ENCODE data around the gene SUPT20HL2. TPM values are rescaled to one million over a fixed set of nuclear protein-coding genes. Genes with fewer than 3 reads are reported as not detected.

Gene SUPT20HL2
- total RNA-seq, 1 donor from 2014 or later = not detected

DNA sequence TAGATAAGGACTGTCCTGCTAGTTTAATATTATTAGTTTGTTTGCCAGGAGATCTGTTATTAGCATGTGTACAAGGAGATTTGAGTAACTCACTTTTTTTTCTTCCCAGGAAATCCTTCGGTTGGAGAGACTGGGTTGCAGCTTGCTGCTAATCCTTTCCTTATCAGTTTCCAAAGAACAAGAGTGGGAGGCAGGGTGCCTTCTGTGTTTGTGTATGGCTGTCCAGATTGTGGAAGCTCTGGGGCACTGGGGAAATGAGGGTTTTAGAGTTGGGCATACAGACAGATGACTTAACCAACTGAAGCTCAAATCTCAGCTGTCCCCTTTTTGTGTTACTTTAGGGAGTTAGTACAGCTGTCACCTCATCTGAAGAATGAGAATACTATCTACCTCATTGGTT is 34.0 kb upstream of the SUPT20HL2 start:
- no peak overlapping the region for H3K27ac ChIP-seq
- no peak for TF ChIP-seq CTCF (IDR thresholded peaks at IDR 0.05)
- no peaks in the 10 kb centered on the region for H3K4me1 ChIP-seq
- H3K9me3 ChIP-seq = no peaks in the 10 kb centered on the region
- ATAC-seq (no peak), DNase-seq (no peak)
- intact Hi-C loops (cut with DNase I) = no loop called here
- no peak overlapping the region for H3K4me3 ChIP-seq
- no peaks in the 10 kb centered on the region for H3K36me3 ChIP-seq
- H3K27me3 ChIP-seq (ENCODE audit: low read depth) = no peaks in the 10 kb centered on the region

GRCh38 chrX:24343719-24344118 is 29.9 kb upstream of the SUPT20HL2 start:
- Histone ChIP-seq H3K27me3 (ENCODE audit: low read depth) (no peaks in the 10 kb centered on the region), H3K4me1 (no peaks in the 10 kb centered on the region), H3K36me3 (no peaks in the 10 kb centered on the region), H3K9me3 (no peaks in the 10 kb centered on the region), H3K4me3 (no peak overlapping the region), H3K27ac (no peak overlapping the region)
- intact Hi-C loops (cut with DNase I) = no loop called here
- ATAC-seq (no peak), DNase-seq (no peak)
- TF ChIP-seq CTCF (IDR thresholded peaks at IDR 0.05) = no peak

DNA sequence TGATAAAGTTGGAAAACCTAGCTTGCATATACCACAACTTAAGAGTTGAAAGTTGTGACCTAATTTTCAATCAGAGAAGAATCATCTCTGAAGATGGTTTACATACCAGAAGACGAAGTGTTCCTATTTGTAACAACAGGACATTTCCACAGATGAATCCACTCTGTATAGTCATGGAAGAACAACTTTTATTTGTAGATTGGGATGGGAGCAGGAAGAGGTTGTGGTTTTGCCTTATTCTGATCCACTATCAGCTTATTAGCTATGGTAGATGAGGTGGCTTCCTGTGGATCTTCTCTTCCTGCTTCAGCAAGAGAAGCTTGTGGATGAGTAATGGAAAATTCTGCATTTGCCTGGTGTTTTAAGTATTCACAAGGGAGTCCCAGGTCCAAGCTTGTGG is 27.9 kb upstream of the SUPT20HL2 start:
- intact Hi-C loops (cut with DNase I) = no loop called here
- no peak for TF ChIP-seq CTCF (IDR thresholded peaks at IDR 0.05)
- H3K9me3 ChIP-seq = no peaks in the 10 kb centered on the region
- DNase-seq (no peak), ATAC-seq (no peak)
- H3K36me3 ChIP-seq = no peaks in the 10 kb centered on the region
- H3K4me3 ChIP-seq = no peak overlapping the region
- no peaks in the 10 kb centered on the region for H3K27me3 ChIP-seq (ENCODE audit: low read depth)
- H3K27ac ChIP-seq = no peak overlapping the region
- no peaks in the 10 kb centered on the region for H3K4me1 ChIP-seq

- DNase-seq = no peak
Measured at GRCh38 chrX:24340501-24340900, 26.6 kb upstream of the SUPT20HL2 start.

DNA sequence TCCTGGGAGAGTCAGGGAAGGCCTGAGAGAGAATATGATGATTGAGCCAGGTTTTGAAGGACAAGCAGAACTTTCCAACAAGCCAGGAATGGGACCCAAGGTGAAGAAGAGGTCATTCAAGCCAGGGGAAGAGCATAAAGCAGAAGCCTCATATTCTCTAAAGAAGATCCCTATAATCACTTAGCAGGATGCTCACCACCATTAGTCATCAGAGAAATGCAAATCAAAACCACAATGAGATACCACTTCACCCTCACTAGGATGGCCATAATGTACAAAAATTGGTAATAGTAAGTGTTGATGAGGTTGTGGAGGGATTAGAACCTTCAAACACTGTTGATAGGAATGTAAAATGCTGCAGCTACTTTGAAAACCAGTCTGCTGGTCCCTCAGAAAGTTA is 26.0 kb upstream of the SUPT20HL2 start:
- no peaks in the 10 kb centered on the region for H3K36me3 ChIP-seq
- H3K27me3 ChIP-seq (ENCODE audit: low read depth) = no peaks in the 10 kb centered on the region
- no peak for ATAC-seq
- intact Hi-C loops (cut with DNase I) = no loop called here
- no peaks in the 10 kb centered on the region for H3K4me1 ChIP-seq
- H3K27ac ChIP-seq = no peak overlapping the region
- no peak overlapping the region for H3K4me3 ChIP-seq
- H3K9me3 ChIP-seq = no peaks in the 10 kb centered on the region
- no peak for TF ChIP-seq CTCF (IDR thresholded peaks at IDR 0.05)
- no peak for DNase-seq

More at GRCh38 chrX:24340501-24340900, 26.6 kb upstream of the SUPT20HL2 start:
- no peaks in the 10 kb centered on the region for H3K27me3 ChIP-seq (ENCODE audit: low read depth)
- no peak overlapping the region for H3K27ac ChIP-seq
- no peak for TF ChIP-seq CTCF (IDR thresholded peaks at IDR 0.05)
- ATAC-seq = no peak
- H3K9me3 ChIP-seq = no peaks in the 10 kb centered on the region
- intact Hi-C loops (cut with DNase I) = no loop called here
- no peaks in the 10 kb centered on the region for H3K36me3 ChIP-seq
- H3K4me1 ChIP-seq = no peaks in the 10 kb centered on the region
- H3K4me3 ChIP-seq = no peak overlapping the region

- intact Hi-C loops (cut with DNase I) = no loop called here
Measured at GRCh38 chrX:24335871-24336270, 22.0 kb upstream of the SUPT20HL2 start.

More at GRCh38 chrX:24335871-24336270, 22.0 kb upstream of the SUPT20HL2 start:
- Histone ChIP-seq H3K27me3 (ENCODE audit: low read depth) (no peaks in the 10 kb centered on the region), H3K36me3 (no peaks in the 10 kb centered on the region), H3K9me3 (no peaks in the 10 kb centered on the region), H3K27ac (no peak overlapping the region), H3K4me3 (no peak overlapping the region), H3K4me1 (no peaks in the 10 kb centered on the region)
- TF ChIP-seq CTCF (IDR thresholded peaks at IDR 0.05) = no peak
- ATAC-seq (no peak), DNase-seq (no peak)

Data from lower lobe of right lung (tissue), 2 donors.